K562 (cell line): ENCODE measurements around the gene CALB2. TPM values are rescaled to one million over a fixed set of nuclear protein-coding genes. Genes with fewer than 3 reads are reported as not detected.

ENCODE experiments used
- BRD9 ChIP-seq: fragments of 450-650 bp; IDR thresholded peaks from 2 replicates; pipeline ENCODE4 v1.6.1; 2018; ENCODE audit warnings: low read depth; ENCODE audit not compliant: partially characterized antibody
- HDAC1 ChIP-seq, 2 experiments: fragments of 450-650 bp; IDR thresholded peaks; 2 replicates each; pipeline ENCODE4 v1.6.1; 2016 to 2017; ENCODE audit warnings: inconsistent platforms in 1 of 2, mild to moderate bottlenecking in 1 of 2, moderate library complexity in 1 of 2
- LCOR ChIP-seq: sonication (generic); formaldehyde crosslinking; IDR thresholded peaks from 2 replicates; pipeline ENCODE4 v1.8.0; 2022; ENCODE audit warnings: mild to moderate bottlenecking, missing genetic modification reagents
- MTA3 ChIP-seq: fragments of 450-650 bp; formaldehyde crosslinking; IDR thresholded peaks from 2 replicates; pipeline ENCODE4 v1.6.1; 2017; ENCODE audit warnings: mild to moderate bottlenecking, borderline replicate concordance
- MYNN ChIP-seq, 2 experiments: sonication (generic); formaldehyde crosslinking in 1 of 2; IDR thresholded peaks; 2 replicates each; pipeline versions ENCODE4 v1.5.0 to v1.6.1; 2016 to 2020; ENCODE audit warnings: antibody characterized with exemption in 1 of 2, missing genetic modification reagents in 1 of 2
- PPARD ChIP-seq: fragments of 250-450 bp; sonication (Bioruptor Pico); IDR thresholded peaks from 2 replicates; pipeline ENCODE4 v1.8.0; 2022; ENCODE audit warnings: inconsistent platforms, mild to moderate bottlenecking, moderate library complexity
- REST ChIP-seq, 2 experiments: fragments of 450-650 bp; formaldehyde crosslinking in 1 of 2; IDR thresholded peaks; 2 replicates each; pipeline versions ENCODE4 v1.4.0 to v1.6.1; 2014 to 2020; ENCODE audit warnings: mild to moderate bottlenecking in 2 of 2, borderline replicate concordance in 1 of 2, low read depth in 1 of 2
- TEAD4 ChIP-seq, 2 experiments: sonication (generic) in 1 of 2; formaldehyde crosslinking in 1 of 2; IDR thresholded peaks; 2 replicates each; pipeline versions ENCODE4 v1.6.1 to v1.8.0; 2012 to 2022; ENCODE audit warnings: borderline replicate concordance in 1 of 2, inconsistent platforms in 1 of 2, low read length in 1 of 2, mild to moderate bottlenecking in 1 of 2, missing genetic modification reagents in 1 of 2
- ZNF407 ChIP-seq: fragments of 450-650 bp; IDR thresholded peaks from 2 replicates; pipeline ENCODE4 v1.6.1; 2016; ENCODE audit warnings: low read depth
- polyA plus RNA-seq, 8 experiments: library from polyadenylated mRNA; depleted of rRNA in 4 of 8; stranded (reverse) in 5 of 8; unstranded in 3 of 8; fragments of >200 nt; fragmentation: Nextera tagmentation in 2 of 8; fragmentation: Illumina TruSeq in 1 of 8; extraction: Ambion mirVana in 2 of 8; extraction: Trizol in 1 of 8; gene quantifications; 2 replicates each; pipeline versions ENCODE4 v1.2.1 to v1.2.3, GENCODE V29; 2011 to 2014; ENCODE audit warnings: inconsistent platforms in 1 of 8, missing spikeins in 1 of 8
- total RNA-seq, 7 experiments: library from RNA; depleted of rRNA in 6 of 7; stranded (reverse); fragments of >200 nt in 6 of 7; fragmentation: Illumina TruSeq in 2 of 7; extraction: Trizol in 2 of 7; gene quantifications; 2 replicates each; pipeline versions ENCODE4 v1.2.1 to v1.2.3, GENCODE V29; 2011 to 2021; ENCODE audit warnings: low replicate concordance in 1 of 7

CALB2 gene
- total and polyA plus RNA-seq, 9 of the 15 experiments (the other 6 are each of a cell fraction or from before 2014, with no cell fraction given): not detected

DNA sequence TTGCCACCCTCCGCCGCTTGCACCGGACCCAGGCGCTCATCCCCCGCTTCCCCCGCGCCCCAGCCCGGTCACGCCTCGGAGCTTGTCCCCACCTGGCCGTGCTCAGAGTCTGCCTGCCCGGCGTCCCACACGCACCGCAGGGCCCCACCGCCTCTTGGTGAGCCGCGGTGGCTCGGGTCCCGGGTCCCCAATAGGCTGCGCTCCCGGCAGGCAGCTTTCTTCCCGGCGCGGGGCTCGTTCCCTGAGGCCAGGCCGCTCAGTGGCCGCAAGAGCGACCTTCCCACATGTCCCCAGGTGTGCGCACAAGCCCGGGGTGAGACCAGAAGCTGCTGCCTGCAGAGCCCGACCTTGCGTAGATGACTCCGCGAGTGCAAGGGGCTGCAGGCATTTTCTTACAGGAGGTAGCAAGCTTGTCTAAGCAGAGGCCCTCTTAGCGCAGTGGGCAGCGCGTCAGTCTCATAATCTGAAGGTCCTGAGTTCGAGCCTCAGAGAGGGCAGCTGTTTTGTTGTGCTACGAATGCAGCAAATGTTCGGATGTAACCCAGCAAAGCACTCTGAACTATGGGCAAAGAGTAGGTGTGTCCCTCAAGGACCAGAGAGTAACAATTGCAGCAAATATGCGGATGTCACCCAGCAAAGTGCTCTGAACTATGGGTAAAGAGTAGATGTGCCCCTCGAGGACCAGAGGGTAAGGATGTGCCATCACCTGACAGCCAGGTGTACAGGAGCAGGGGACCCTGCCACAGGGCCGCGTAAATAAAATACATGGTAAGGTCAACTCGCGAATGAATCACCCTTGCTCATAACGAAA, 67.8 kb downstream of the CALB2 start (continued):
- TF ChIP-seq REST (IDR thresholded peaks at IDR 0.05; ENCODE audit: borderline replicate concordance): peak; percentile 8; the same call in 1 of the 2 replicates
- TF ChIP-seq REST (CRISPR knock-in tag; IDR thresholded peaks at IDR 0.05; ENCODE audit: low read depth): no peak
- TF ChIP-seq PPARD: no peak
- TF ChIP-seq TEAD4 (IDR thresholded peaks at IDR 0.05; ENCODE audit: low read length): peak; percentile 36; the same call in 1 of the 2 replicates
- TF ChIP-seq TEAD4 (CRISPR knock-in tag; IDR thresholded peaks at IDR 0.05; ENCODE audit: borderline replicate concordance): no peak
- TF ChIP-seq MYNN (IDR thresholded peaks at IDR 0.05): peak; percentile 85; the same call in 1 of the 2 replicates
- TF ChIP-seq MYNN (CRISPR knock-in tag; IDR thresholded peaks at IDR 0.05): no peak
- no peak for TF ChIP-seq LCOR (CRISPR knock-in tag)
- TF ChIP-seq ZNF407: peak; percentile 32; the same call in 1 of the 2 replicates
- peak; percentile 62 for TF ChIP-seq BRD9
- TF ChIP-seq MTA3: peak; percentile 75; the same call in 1 of the 2 replicates
- peak in 1 of 2 experiments; percentile 42; a peak in 1 of 4 replicates for TF ChIP-seq HDAC1 (IDR thresholded peaks at IDR 0.05)
